Fibroblast of peridontal ligament (primary cell): ENCODE results near the gene ASXL1.
"Not testable (repeated sequence)": the region's sequence is repeated elsewhere in the genome, so short reads cannot be mapped to it uniquely, and the experiment has no call there.

ENCODE experiments used
- DNase-seq: peaks from one replicate; pipeline ENCODE4 v3.0.0-alpha.2; 2010; ENCODE audit errors: extremely low read depth

ASXL1 gene

DNA sequence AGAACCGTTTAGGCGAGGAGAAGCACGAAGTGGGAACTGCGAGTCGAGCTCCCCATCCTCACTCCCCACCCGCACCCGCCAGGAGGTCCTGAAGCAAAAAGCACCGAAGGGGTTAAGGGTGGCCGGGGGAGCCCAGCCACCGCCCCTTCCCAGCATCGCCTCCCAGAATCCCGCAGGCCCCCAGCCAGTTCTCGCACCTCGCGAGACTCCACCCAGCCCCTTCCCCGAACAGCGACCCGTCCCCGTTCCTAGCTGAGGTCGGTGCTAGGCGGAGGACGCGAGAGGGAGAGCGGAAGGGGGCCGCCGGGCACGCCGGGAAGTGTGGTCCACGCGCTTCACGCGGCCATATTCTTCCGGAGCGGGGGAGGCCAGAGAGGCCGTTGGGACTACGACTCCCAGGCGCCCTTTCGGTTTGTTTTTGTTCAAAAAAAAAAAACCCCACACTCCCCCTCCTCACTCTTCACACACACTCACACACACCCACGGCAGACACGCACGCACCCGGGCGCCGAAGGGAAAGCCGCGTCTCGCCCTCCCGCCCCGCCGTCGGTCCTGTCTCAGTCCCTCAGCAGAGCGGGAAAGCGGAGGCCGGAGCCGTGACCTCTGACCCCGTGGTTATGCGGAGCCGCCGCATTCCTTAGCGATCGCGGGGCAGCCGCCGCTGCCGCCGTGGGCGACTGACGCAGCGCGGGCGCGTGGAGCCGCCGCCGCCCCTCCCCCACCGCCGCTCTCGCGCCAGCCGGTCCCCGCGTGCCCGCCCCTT, at the start of gene ASXL1:
Gene ASXL1, plus strand, starts transcription at position 463 of the 763 bp plus-strand sequence. CDS start 445 bp downstream, outside the sequence.
- DNase-seq: peak; percentile 95

DNA sequence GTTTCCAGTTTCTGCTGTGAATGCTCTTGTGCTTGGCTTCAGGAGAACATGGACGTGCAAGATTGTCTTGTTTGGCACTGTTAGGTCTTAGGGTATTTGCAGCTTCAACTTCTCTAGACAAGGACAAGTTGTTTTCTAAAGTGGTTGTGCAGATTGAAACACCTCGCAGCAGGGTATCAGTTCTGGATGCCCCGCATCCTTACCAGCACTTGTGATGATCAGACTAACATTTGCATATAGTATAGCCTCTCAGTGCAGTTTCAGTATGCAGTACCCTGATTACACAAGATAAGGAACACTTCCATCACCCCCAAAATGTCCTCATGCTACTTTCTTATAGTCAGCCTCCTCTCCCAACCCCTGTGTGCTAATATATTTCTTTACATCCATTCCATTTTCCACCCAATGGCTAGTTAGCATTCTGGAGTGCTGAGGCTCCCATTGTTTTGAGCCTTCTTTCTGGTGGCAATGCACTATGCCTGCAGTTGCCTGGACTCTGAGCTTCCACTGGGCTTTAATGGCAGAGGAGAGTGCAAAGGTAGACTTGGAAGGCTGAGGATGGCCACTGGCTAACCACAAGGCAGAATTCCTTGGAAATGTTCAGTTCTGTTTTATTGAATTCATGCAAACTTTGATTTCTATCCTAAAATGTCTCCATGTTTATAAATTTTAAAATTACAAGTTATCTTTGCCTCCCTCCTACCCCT, 45.3 kb upstream of the ASXL1 start:
- no peak for DNase-seq

DNA sequence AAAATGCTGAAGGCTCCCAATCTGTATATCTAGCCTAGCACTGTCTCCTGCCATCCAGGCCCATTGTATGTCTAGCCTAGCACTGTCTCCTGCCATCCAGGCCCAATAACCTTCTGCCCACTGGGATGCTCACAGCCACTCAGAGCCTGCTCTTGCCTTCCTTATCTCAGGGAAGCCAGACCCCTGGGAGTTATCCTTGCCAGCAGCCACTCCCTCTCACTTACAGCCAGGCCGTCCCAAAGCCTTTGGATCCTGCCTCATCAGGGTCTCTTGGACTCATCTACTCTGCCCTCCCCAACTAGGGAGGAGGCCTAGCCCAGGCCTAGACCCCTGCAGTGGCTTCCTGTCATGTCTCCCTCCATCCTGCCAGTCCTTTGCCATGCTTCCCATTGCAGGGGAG, 43.4 kb upstream of the ASXL1 start:
- DNase-seq: no peak

DNA sequence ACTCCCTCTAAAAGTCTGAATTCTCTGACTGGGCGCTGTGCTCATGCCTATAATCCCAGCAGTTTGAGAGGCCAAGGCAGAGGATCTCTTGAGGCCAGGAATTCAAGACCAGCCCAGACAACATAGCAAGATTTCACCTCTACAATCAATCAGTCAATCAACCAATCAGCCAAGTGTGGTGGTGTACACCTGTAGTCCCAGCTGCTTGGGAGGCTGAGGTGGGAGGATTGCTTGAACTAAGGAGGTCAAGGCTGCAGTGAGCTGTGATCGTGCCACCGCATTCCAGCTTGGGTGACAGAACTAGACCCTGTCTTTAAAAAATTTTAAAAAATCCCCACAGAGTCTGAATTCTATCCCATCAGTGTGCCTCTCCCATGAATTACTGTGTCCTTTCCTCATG, 42.7 kb upstream of the ASXL1 start:
- no peak for DNase-seq

DNA sequence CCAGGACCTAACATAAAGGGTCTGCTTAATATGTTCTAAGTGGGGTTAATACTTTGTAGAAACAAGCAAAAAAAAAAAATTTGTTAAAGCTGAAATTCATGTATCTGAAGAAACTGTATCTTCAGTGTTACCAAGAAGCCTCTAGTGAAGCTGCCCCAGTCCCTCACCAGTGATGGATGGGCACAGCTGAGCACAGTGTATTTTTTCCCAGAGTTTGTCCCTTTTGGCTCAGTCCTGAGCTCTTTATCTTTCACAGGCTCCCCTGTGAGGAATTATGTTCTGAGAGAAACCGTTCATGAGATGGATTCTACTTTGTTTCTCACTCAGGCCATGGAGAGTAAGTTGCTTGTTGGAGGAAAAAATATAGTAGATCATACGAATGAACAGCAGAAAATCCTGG, 42.2 kb upstream of the ASXL1 start:
- no peak for DNase-seq

DNA sequence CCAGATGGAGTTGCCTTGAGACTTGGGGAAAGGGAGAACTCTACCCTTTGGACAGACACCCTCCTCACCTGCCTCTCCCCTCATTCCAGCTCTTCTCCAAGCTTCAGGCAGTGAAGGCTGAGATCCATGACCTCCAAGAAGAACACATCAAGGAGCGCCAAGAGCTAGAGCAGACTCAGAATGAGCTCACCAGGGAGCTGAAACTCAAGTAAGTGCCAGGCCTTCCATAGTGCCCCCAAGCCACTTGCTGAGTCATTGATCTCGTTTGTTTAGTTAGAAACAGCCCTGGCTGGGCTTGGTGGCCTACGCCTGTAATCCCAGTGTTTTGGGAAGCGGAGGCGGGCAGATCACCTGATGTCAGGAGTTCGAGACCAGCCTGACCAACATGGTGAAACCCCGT, 41.5 kb upstream of the ASXL1 start:
- peak; percentile 40 for DNase-seq

DNA sequence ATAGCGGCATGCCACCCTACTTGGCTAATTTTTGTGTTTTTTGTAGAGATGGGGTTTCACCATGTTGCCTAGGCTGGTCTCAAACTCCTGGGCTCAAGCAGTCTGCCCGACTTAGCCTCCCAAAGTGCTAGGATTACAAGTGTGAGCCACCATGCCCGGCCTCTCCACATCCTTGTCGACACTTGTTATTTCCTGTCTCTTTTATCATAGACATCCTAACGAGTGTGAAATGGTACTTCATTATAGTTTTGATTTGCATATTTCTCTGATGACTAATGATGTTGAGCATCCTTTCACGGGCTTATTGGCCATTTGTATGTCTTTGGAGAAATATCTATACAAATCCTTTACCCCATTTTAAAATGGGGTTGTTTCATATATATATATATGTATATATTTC, 39.0 kb upstream of the ASXL1 start:
- DNase-seq: no peak

DNA sequence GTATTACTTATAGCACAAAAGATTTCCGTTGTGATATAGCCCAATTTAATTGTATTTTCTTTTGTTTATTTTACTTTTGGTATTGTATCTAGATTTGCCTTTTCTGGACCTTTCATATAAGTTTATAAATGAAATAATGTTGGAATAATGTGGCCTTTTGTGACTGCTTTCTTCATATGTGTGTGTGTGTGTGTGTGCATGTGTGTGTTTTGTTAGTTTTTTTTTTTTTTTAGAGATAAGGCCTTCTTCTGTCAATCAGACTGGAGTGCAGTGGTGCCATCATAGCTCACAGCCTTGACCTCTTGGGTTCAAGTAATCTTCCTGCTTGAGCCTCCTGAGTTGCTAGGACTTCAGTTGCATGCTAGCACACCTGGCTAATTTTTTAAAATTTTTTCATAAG, 37.8 kb upstream of the ASXL1 start:
- no peak for DNase-seq

DNA sequence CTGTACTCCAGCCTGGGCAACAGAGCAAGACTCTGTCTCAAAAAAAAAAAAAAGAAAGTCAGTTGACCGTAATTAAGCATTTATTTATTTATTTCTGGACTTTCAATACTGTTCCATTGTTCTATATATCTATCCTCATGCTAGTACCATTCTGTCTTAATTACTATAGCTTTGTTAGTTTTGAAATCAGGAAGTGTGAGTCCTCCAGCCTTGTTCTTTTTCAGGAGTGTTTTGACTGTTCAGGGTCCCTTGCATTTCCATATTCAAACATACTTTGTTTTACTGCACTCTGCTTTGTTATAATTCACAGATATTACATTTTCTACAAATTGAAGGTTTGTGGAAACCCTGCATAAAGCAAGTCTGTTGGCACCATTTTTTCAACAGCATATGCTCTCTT, 36.7 kb upstream of the ASXL1 start:
- DNase-seq: no peak

DNA sequence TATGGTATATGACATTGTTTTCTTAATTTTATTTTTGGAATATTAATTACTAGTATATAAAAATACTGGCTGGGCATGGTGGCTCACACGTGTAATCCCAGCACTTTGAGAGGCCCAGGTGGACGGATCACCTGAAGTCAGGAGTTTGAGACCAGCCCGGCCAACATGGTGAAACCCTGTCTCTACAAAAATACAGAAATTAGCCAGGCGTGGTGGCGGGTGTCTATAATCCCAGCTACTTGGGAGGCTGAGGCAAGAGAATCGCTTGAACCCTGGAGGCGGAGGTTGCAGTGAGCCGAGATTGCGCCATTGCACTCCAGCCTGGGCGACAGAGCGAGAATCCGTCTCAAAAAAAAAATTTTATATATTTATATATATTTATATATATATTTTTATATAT, 35.9 kb upstream of the ASXL1 start:
- not testable (repeated sequence) for DNase-seq

DNA sequence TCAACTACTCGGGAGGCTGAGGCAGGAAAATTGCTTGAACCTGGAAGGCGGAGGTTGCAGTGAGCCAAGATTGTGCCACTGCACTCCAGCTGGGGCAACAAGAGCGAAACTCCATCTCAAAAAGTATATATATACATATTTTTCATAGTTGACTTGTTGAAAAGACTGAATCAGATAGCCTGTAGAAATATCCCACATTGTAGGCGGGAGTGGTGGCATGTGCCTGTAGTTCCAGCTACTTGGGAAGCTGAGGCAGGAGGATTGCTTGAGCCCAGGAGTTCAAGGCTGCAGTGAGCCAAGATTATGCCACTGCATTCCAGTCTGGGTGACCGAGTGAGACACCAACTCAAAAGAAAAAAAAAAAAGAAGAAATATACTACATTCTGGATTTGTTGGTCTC, 34.4 kb upstream of the ASXL1 start:
- not testable (repeated sequence) for DNase-seq

DNA sequence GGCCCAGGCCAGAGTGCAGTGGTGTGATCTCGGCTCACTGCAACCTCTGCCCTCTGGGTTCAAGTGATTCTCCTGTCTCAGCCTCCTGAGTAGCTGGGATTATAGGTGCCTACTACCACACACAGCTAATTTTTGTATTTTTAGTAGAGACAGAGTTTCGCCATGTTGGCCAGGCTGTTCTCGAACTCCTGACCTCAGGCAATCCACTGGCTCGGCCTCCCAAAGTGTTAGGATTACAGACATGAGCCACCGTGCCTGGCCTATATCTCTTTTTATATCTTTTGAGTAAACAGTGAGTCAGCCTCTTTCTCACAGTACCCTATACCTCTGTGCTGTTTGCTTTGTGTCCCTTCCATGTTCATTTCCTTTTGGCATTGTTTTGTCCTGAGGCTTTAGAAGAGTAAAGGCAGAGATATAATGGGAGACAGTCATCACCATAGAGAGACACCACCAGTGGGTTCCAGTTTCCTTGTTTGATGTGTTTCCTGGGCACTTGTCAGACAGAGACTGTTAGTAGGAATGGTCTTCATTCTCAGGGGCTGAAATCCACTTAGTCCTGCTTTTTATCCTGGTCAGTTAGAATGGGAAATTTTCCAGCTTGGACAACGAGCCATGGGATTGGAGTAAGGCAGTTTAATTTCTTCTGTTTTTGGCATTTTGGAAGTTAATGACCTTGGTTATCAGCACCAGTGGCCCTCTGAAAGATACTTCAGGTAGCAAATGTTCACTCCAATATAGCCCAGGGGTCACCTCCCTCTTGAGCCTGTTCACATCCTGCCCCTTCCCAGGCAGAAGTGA, 32.2 kb upstream of the ASXL1 start:
- DNase-seq: peak; percentile 20

DNA sequence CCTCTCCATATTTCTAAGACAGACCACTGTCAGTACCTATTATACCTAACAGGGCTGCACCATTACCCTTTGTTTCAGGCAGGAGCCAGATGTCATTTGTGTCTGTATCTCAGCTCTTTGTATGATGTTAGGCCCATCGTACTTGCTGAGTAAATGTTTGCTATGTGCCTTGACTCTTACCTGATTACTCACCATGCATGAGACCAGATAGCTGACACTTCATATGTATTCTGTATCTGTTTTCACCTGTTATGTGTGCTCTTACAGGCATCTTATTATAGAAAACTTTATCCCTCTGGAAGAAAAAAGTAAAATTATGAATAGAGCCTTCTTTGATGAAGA, 31.7 kb upstream of the ASXL1 start:
- DNase-seq: no peak

DNA sequence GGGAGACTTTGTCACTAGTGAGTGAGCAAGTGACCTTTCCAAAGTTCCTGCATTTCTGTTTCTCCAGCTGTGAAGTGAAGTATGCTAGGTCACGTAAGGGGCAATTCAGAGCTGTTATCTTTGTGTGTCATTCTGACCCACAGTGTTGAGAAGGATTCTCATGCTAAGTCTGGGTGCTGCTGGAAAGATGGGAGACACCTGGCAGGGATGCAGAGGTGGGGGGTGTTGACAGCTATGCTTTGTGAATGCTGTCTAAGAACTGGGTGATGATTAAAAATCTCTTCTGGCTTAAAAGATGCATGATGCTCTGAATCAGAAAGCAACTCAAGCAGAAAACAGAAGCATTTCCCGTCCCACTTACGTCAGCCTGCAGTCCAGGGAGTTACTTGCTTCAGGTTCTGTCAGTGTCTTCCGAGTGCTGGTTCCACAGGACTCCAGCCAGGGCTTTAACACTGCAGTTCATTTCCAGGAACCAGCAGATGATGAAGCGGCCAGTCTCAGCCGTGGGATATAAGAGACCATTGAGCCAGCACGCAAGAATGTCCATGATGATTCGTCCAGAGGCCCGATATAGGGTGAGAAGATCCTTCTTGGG, 30.9 kb upstream of the ASXL1 start:
- peak; percentile 23 for DNase-seq

DNA sequence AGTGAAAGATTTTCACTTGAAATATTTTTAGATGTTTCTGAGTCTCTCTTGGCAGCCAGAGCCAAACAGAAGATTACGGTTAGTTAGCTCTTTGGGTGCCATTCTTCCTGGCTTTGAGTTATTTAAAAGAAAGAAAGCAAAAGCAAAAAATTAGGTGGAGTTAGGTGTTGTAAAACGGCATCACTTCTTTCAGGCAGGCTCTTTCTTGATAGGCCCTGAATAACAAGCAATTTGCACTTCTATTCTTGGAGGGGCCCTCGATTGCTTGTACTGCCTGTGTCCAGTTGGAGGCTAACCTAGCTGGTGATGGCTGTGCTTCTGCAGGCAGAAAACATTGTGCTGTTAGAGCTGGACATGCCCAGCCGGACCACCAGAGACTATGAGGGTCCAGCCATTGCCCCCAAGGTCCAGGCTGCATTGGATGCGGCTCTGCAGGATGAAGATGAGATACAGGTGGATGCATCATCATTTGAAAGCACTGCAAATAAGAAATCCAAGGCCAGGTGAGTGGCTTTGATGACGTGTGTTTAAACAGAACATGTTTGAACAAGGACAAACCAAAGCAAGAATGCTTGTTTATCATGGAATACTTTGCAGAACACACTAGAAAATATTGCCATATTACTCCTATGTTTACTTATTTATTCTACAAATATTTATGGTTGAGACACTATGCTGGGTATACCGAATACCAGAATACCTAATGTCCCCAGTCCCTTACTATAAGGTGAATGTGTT, 28.1 kb upstream of the ASXL1 start:
- DNase-seq: no peak

DNA sequence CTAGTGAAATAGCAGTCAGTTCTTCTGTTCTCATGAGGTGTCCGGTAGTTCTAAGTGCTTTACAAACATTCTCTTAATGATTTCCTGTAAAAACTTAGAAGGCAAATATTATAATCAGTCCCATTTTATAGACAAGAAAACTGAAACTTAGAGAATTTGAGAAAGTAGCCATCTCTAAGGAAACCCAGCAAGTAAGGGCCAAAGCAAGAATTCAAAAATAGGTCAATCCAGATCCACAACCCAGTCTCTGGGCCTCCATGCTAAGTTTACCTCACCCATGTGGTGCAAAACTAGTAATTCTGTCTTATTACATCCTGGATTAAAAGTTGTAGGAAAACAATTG, 27.6 kb upstream of the ASXL1 start:
- no peak for DNase-seq

DNA sequence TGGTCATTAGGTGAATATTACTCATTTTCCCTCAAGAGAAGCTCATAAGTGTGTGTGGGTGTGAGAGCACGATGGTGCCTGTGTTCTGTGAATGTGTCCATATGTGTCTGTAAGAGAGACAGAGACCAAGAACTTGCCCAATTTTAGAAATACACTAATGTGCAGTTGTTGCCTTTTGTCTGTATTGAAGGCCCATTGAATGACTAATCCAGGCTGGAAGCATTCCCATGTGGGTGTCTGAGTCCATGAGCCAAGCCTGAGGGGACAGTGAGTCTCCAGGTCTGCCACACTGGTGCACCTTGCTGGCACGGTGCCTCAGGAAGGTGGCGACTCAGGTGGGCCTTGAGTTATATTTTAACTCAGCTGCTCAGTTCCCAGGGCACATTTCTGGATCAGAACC, 25.5 kb upstream of the ASXL1 start:
- peak; percentile 14 for DNase-seq

DNA sequence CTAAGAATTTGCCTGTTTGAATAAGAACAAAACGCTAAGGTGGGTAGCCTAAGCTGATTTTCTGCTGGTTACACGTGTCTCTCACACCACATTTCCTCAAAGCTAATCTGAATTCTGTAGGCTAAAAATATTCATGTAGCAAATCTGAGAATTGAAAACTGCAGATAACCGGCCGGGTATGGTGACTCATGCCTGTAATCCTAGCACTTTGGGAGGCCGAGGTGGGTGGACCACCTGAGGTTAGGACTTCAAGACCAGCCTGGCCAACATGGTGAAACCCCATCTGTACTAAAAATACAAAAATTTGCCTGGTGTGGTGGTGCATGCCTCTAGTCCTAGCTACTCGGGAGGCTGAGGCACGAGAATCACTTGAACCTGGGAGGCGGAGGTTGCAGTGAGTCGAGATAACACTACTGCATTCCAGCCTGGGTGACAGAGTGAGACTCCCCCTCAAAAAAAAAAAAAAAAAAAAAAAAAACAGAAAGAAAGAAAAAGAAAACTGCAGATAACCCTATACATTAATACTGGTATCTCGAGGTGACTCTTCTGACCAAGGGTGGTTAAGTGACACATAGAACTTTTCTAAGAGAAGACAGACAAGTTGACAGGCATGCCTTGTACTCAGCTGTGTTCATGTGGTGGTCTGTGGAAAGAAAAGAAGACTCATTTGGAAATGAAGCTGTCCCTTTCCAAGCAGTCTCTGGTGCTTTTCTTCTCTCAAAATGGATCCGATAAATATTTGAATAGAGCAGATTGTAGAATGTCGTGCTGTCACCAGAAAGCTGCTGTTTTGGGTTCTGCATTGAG, 24.7 kb upstream of the ASXL1 start:
- no peak for DNase-seq

DNA sequence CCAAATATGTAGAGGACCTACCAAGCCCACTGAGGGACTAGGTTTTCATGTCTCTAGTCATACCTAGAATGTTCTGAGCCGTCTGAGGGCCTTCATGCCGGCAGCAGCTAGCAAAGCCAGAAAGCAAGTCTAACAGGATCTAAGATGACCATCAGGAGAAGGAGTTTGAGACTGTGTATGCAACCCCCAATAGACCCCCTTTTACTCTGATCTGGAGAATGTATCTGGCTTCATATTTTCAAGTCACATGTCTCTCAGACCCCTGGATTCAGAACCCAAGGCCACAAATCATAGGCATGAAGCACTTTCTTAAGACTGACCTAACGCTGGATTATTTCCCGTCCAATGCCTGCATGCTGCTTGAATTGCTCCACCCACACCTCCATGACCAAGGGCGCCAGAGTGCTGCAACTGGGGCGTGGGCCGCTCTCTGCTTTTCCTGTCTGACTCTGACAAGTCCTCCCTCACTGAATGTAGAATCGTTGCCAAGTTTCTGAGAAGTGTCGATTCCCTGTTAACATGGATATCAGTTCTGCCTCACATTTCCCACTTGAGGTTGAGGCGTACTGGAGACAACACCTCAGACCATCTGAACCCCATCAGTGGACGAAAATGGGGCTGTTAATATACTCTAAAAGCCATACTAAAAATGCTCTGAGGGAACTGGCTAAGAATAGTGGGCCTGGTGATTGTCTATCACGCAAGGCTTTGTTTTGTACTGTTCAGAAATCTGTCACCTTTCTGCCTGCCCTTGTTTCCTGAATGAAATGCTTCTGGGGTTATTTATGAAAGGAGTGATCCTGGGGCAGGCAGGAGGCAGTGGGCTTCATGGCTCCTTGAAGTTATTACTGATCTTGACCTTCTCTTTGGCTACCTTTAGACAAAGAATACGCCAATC, 23.9 kb upstream of the ASXL1 start:
- DNase-seq: no peak

DNA sequence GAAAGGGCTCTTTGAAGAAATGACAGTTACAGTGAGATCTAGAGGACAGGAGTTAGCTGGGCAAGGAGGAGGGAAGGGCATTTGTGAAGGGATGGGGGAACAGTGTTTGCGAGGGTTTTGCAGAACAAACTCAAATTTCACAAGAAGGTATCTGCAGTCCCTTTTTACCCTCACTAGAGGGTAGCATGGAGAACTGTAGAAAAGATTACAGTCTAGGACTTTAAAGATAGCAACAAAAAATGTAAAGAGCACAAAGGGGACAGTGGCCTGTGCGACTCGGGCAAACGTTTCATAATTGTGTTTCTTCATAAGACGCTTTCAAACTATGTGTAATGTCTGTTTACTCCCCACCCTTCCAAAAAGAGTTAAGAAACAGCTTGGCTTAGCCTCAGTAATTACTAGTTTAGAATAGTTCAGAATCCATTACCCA, 21.2 kb upstream of the ASXL1 start:
- peak; percentile 72 for DNase-seq
